ENCODE measurements around the gene ASCL1.

The ASCL1 gene

GRCh38 chr12:102957339-102958050 lies at the start of gene ASCL1:
TSS of gene ASCL1 (plus strand) at chr12:102957674. CDS start at chr12:102958245, 571 bp downstream.
- H3K9me3 ChIP-seq (ENCODE audit: control insufficient read depth in 5 of 5, low read length in 5 of 5): peaks cover 0 to 2% (median 0%) of the 10 kb centered on the region in 5 donors
- peaks cover 33 to 78% (median 61%) of the 10 kb centered on the region in 5 donors for H3K27me3 ChIP-seq (ENCODE audit: control insufficient read depth in 5 of 5, insufficient read depth in 4 of 5, low read length in 5 of 5)
- H3K4me1 ChIP-seq (ENCODE audit: control insufficient read depth in 5 of 5, insufficient read depth in 5 of 5, low read length in 5 of 5): peaks cover 0 to 28% (median 20%) of the 10 kb centered on the region in 5 donors
- no peaks in the 10 kb centered on the region for H3K36me3 ChIP-seq (ENCODE audit: control insufficient read depth in 5 of 5, insufficient read depth in 5 of 5, low read length in 5 of 5)
- no peak within 1 kb of the TSS for H3K9ac ChIP-seq (ENCODE audit: low read length in 5 of 5)
- H3K27ac ChIP-seq (ENCODE audit: low read depth, low read length): no peak within 1 kb of the TSS
- peak within 1 kb of the TSS; percentile 26 to 60 (median 53) for H3K4me3 ChIP-seq (ENCODE audit: low read depth in 1 of 5, low read length in 5 of 5)

DNA sequence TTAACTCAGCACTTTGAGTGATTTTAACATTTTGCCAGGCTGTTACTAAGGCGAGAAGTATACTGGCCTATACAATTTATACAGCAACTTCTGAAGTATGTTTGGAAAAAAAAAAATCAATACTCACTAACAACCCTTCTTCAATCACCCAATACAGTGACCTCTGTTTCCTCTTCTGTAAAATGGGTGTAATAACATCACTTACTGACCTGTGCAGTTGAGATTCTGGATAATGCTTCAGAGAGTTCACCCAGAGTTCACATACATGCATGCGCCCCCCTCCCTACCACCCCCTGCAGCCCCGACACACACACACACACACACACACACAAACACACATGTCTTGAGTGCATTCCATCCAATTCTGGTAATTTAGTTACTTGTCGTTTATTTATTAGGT lies 49.6 kb upstream of the ASCL1 start:
- Histone ChIP-seq H3K9ac (ENCODE audit: low read length in 5 of 5) (no peak overlapping the region), H3K36me3 (ENCODE audit: control insufficient read depth in 5 of 5, insufficient read depth in 5 of 5, low read length in 5 of 5) (no peaks in the 10 kb centered on the region), H3K9me3 (ENCODE audit: control insufficient read depth in 5 of 5, low read length in 5 of 5) (no peaks in the 10 kb centered on the region), H3K27ac (ENCODE audit: low read depth, low read length) (no peak overlapping the region), H3K27me3 (ENCODE audit: control insufficient read depth in 5 of 5, insufficient read depth in 4 of 5, low read length in 5 of 5) (peaks cover 0 to 3% (median 0%) of the 10 kb centered on the region in 5 donors), H3K4me3 (ENCODE audit: low read depth in 1 of 5, low read length in 5 of 5) (no peak overlapping the region), H3K4me1 (ENCODE audit: control insufficient read depth in 5 of 5, insufficient read depth in 5 of 5, low read length in 5 of 5) (no peaks in the 10 kb centered on the region)

GRCh38 chr12:102910137-102910536 lies 47.3 kb upstream of the ASCL1 start:
- Histone ChIP-seq H3K9me3 (ENCODE audit: control insufficient read depth in 5 of 5, low read length in 5 of 5) (no peaks in the 10 kb centered on the region), H3K27ac (ENCODE audit: low read depth, low read length) (no peak overlapping the region), H3K4me1 (ENCODE audit: control insufficient read depth in 5 of 5, insufficient read depth in 5 of 5, low read length in 5 of 5) (no peaks in the 10 kb centered on the region), H3K27me3 (ENCODE audit: control insufficient read depth in 5 of 5, insufficient read depth in 4 of 5, low read length in 5 of 5) (peaks cover 0 to 3% (median 0%) of the 10 kb centered on the region in 5 donors), H3K36me3 (ENCODE audit: control insufficient read depth in 5 of 5, insufficient read depth in 5 of 5, low read length in 5 of 5) (no peaks in the 10 kb centered on the region), H3K9ac (ENCODE audit: low read length in 5 of 5) (no peak overlapping the region), H3K4me3 (ENCODE audit: low read depth in 1 of 5, low read length in 5 of 5) (no peak overlapping the region)

DNA sequence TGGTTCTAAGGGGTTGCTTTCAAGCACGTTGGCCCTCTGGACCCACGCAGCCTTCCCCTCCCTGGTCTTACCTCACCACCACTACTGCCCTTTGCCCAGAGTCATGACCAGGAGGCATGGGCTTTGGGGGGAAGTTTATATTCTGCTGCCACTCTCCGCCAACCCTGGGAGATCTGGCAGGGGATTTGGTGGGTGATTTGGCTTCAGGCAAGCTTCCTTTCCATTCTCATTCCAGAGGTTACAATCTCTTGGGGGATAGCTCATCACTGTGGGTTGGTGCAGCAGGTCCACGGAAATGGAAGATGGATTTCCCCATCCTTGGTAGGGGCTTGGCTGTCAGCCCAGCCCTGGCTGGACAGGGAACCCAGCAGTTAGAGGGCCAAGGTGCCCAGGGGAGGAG lies 46.7 kb upstream of the ASCL1 start:
- H3K27me3 ChIP-seq (ENCODE audit: control insufficient read depth in 5 of 5, insufficient read depth in 4 of 5, low read length in 5 of 5): peaks cover 0 to 4% (median 0%) of the 10 kb centered on the region in 5 donors
- no peaks in the 10 kb centered on the region for H3K36me3 ChIP-seq (ENCODE audit: control insufficient read depth in 5 of 5, insufficient read depth in 5 of 5, low read length in 5 of 5)
- H3K9me3 ChIP-seq (ENCODE audit: control insufficient read depth in 5 of 5, low read length in 5 of 5): no peaks in the 10 kb centered on the region
- H3K27ac ChIP-seq (ENCODE audit: low read depth, low read length): no peak overlapping the region
- H3K9ac ChIP-seq (ENCODE audit: low read length in 5 of 5): no peak overlapping the region
- H3K4me1 ChIP-seq (ENCODE audit: control insufficient read depth in 5 of 5, insufficient read depth in 5 of 5, low read length in 5 of 5): no peaks in the 10 kb centered on the region
- no peak overlapping the region for H3K4me3 ChIP-seq (ENCODE audit: low read depth in 1 of 5, low read length in 5 of 5)

GRCh38 chr12:102911320-102911719 lies 46.2 kb upstream of the ASCL1 start:
- Histone ChIP-seq H3K4me1 (ENCODE audit: control insufficient read depth in 5 of 5, insufficient read depth in 5 of 5, low read length in 5 of 5) (no peaks in the 10 kb centered on the region), H3K9ac (ENCODE audit: low read length in 5 of 5) (no peak overlapping the region), H3K4me3 (ENCODE audit: low read depth in 1 of 5, low read length in 5 of 5) (no peak overlapping the region), H3K36me3 (ENCODE audit: control insufficient read depth in 5 of 5, insufficient read depth in 5 of 5, low read length in 5 of 5) (no peaks in the 10 kb centered on the region), H3K27ac (ENCODE audit: low read depth, low read length) (no peak overlapping the region), H3K27me3 (ENCODE audit: control insufficient read depth in 5 of 5, insufficient read depth in 4 of 5, low read length in 5 of 5) (peaks cover 0 to 4% (median 0%) of the 10 kb centered on the region in 5 donors), H3K9me3 (ENCODE audit: control insufficient read depth in 5 of 5, low read length in 5 of 5) (no peaks in the 10 kb centered on the region)

- Histone ChIP-seq H3K4me3 (ENCODE audit: low read depth in 1 of 5, low read length in 5 of 5) (no peak overlapping the region), H3K27ac (ENCODE audit: low read depth, low read length) (no peak overlapping the region), H3K27me3 (ENCODE audit: control insufficient read depth in 5 of 5, insufficient read depth in 4 of 5, low read length in 5 of 5) (peaks cover 0 to 13% (median 5%) of the 10 kb centered on the region in 5 donors), H3K9me3 (ENCODE audit: control insufficient read depth in 5 of 5, low read length in 5 of 5) (no peaks in the 10 kb centered on the region), H3K9ac (ENCODE audit: low read length in 5 of 5) (no peak overlapping the region), H3K36me3 (ENCODE audit: control insufficient read depth in 5 of 5, insufficient read depth in 5 of 5, low read length in 5 of 5) (no peaks in the 10 kb centered on the region), H3K4me1 (ENCODE audit: control insufficient read depth in 5 of 5, insufficient read depth in 5 of 5, low read length in 5 of 5) (peaks cover 0 to 5% (median 3%) of the 10 kb centered on the region in 5 donors)
These were observed 45.2 kb upstream of the ASCL1 start for GRCh38 chr12:102912258-102912657.

- Histone ChIP-seq H3K4me3 (ENCODE audit: low read depth in 1 of 5, low read length in 5 of 5) (no peak overlapping the region), H3K27me3 (ENCODE audit: control insufficient read depth in 5 of 5, insufficient read depth in 4 of 5, low read length in 5 of 5) (peaks cover 0 to 17% (median 7%) of the 10 kb centered on the region in 5 donors), H3K36me3 (ENCODE audit: control insufficient read depth in 5 of 5, insufficient read depth in 5 of 5, low read length in 5 of 5) (no peaks in the 10 kb centered on the region), H3K4me1 (ENCODE audit: control insufficient read depth in 5 of 5, insufficient read depth in 5 of 5, low read length in 5 of 5) (peaks cover 0 to 8% (median 7%) of the 10 kb centered on the region in 5 donors), H3K27ac (ENCODE audit: low read depth, low read length) (no peak overlapping the region), H3K9ac (ENCODE audit: low read length in 5 of 5) (no peak overlapping the region), H3K9me3 (ENCODE audit: control insufficient read depth in 5 of 5, low read length in 5 of 5) (no peaks in the 10 kb centered on the region)
These were observed 43.8 kb upstream of the ASCL1 start for GRCh38 chr12:102913453-102914226.

DNA sequence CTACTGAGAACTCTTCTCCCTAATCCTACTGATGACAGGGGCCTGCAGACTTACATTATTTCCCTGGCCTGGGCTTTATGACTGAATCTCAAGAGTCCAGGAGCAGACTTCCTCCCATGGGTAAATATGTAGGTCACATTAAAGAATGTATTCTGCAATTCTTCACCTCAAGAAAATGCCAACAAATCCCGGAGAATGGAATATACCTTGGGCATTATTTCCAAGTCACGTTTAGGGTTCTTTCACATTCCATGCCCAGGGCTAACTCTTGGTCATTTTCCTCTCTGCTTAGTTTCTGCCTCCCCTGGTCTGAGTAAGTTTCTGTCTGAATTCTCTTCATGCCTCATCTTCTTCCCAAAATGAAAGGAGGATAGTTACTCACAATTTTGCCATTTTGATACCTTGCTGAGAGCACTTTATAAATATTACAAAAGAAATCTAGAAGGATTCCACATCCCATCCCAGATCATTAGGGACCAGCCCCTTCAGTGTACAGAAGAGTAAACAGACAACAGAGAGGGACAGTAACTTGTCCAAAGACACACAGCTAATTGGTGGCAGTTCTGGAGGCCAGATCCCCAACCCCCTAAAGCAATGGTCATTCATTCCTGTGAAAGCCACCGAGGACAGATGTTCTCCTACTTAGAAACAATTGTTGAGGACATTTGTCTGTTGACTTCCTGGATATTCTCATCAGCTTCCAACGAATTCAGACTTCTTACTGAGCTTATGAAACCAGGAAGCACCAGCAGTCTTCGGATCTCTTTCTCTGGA lies 41.0 kb upstream of the ASCL1 start:
- peak overlapping the region in 2 of 5 donors; percentile 32 to 35 for H3K4me3 ChIP-seq (ENCODE audit: low read depth in 1 of 5, low read length in 5 of 5)
- no peak overlapping the region for H3K27ac ChIP-seq (ENCODE audit: low read depth, low read length)
- H3K36me3 ChIP-seq (ENCODE audit: control insufficient read depth in 5 of 5, insufficient read depth in 5 of 5, low read length in 5 of 5): no peaks in the 10 kb centered on the region

GRCh38 chr12:102917026-102917787 lies 40.3 kb upstream of the ASCL1 start, which contains the start of gene PAH:
TSS of gene PAH (minus strand) at chr12:102917244. CDS start at chr12:102917130, 114 bp downstream.
- H3K9ac ChIP-seq (ENCODE audit: low read length in 5 of 5): no peak within 1 kb of the TSS
- peaks cover 0 to 17% (median 7%) of the 10 kb centered on the region in 5 donors for H3K27me3 ChIP-seq (ENCODE audit: control insufficient read depth in 5 of 5, insufficient read depth in 4 of 5, low read length in 5 of 5)
- no peak within 1 kb of the TSS for H3K27ac ChIP-seq (ENCODE audit: low read depth, low read length)
- H3K36me3 ChIP-seq (ENCODE audit: control insufficient read depth in 5 of 5, insufficient read depth in 5 of 5, low read length in 5 of 5): no peaks in the 10 kb centered on the region
- H3K4me1 ChIP-seq (ENCODE audit: control insufficient read depth in 5 of 5, insufficient read depth in 5 of 5, low read length in 5 of 5): peaks cover 0 to 8% (median 7%) of the 10 kb centered on the region in 5 donors
- H3K4me3 ChIP-seq (ENCODE audit: low read depth in 1 of 5, low read length in 5 of 5): peak within 1 kb of the TSS; percentile 23 to 50 (median 35)
- no peaks in the 10 kb centered on the region for H3K9me3 ChIP-seq (ENCODE audit: control insufficient read depth in 5 of 5, low read length in 5 of 5)

More for the DNA sequence above, 41.0 kb upstream of the ASCL1 start:
- H3K27me3 ChIP-seq (ENCODE audit: control insufficient read depth in 5 of 5, insufficient read depth in 4 of 5, low read length in 5 of 5): peaks cover 0 to 17% (median 7%) of the 10 kb centered on the region in 5 donors
- no peaks in the 10 kb centered on the region for H3K9me3 ChIP-seq (ENCODE audit: control insufficient read depth in 5 of 5, low read length in 5 of 5)
- peaks cover 0 to 8% (median 7%) of the 10 kb centered on the region in 5 donors for H3K4me1 ChIP-seq (ENCODE audit: control insufficient read depth in 5 of 5, insufficient read depth in 5 of 5, low read length in 5 of 5)
- no peak overlapping the region for H3K9ac ChIP-seq (ENCODE audit: low read length in 5 of 5)
